ENCODE data around the gene CXCL17.

DNA sequence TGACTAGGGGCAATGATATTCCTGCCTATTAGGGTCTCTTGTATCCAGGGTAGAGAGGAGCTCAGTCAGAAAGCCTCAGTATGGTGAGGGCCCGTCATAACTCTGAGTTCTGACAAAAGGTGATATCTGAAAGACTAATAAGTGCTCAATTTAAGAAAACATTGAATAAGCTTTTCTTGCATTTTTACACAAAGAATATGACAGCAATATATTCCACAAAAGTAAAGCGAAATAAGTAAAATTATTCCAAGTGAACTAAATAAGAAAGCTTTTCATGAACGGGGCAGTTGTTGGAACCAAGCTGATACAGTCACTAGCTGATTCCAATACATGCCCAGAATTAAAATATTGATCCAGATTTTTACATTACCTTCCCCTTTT is 45.0 kb upstream of the CXCL17 start:
- TF ChIP-seq, protein P1, sequence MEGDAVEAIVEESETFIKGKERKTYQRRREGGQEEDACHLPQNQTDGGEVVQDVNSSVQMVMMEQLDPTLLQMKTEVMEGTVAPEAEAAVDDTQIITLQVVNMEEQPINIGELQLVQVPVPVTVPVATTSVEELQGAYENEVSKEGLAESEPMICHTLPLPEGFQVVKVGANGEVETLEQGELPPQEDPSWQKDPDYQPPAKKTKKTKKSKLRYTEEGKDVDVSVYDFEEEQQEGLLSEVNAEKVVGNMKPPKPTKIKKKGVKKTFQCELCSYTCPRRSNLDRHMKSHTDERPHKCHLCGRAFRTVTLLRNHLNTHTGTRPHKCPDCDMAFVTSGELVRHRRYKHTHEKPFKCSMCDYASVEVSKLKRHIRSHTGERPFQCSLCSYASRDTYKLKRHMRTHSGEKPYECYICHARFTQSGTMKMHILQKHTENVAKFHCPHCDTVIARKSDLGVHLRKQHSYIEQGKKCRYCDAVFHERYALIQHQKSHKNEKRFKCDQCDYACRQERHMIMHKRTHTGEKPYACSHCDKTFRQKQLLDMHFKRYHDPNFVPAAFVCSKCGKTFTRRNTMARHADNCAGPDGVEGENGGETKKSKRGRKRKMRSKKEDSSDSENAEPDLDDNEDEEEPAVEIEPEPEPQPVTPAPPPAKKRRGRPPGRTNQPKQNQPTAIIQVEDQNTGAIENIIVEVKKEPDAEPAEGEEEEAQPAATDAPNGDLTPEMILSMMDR (conservative IDR thresholded peaks at IDR 0.05; ENCODE audit: low read length) = no peak
- no peak for TF ChIP-seq EZH2phosphoT487 (IDR thresholded peaks at IDR 0.05; ENCODE audit: borderline replicate concordance, low read depth, low read length)
